KMS-11 (cell line): ENCODE data around the gene LHFPL2.

Experiments
- H2AFZ ChIP-seq: fragments of 200-600 bp; sonication (generic); 2 replicates; pipeline ENCODE4 v1.6.1; 2016; ENCODE audit warnings: antibody characterized with exemption, mixed run types, low read depth
- H3K27ac ChIP-seq: fragments of 200-600 bp; sonication (generic); 2 replicates; pipeline ENCODE4 v1.6.1; 2016; ENCODE audit warnings: mild to moderate bottlenecking, mixed run types
- H3K27me3 ChIP-seq: fragments of 200-600 bp; sonication (generic); 2 replicates; pipeline ENCODE4 v1.6.1; 2017; ENCODE audit warnings: mild to moderate bottlenecking, low read depth, mixed run types, moderate library complexity; ENCODE audit not compliant: insufficient read depth
- H3K36me3 ChIP-seq: fragments of 200-600 bp; sonication (generic); 2 replicates; pipeline ENCODE4 v1.6.1; 2017; ENCODE audit warnings: mild to moderate bottlenecking, mixed run types; ENCODE audit not compliant: insufficient read depth
- H3K4me1 ChIP-seq: fragments of 200-600 bp; sonication (generic); 2 replicates; pipeline ENCODE4 v1.6.1; 2016; ENCODE audit warnings: mild to moderate bottlenecking, low read depth, mixed run types; ENCODE audit not compliant: poor library complexity, severe bottlenecking
- H3K4me2 ChIP-seq: fragments of 200-600 bp; sonication (generic); 2 replicates; pipeline ENCODE4 v1.7.0; 2016; ENCODE audit warnings: mild to moderate bottlenecking, mixed run types
- H3K4me3 ChIP-seq: fragments of 200-600 bp; sonication (generic); IDR thresholded peaks from 2 replicates; pipeline ENCODE4 v1.6.1; 2017; ENCODE audit warnings: low read depth, low read length, mixed read lengths; ENCODE audit not compliant: insufficient read depth
- H3K79me2 ChIP-seq: fragments of 200-600 bp; sonication (generic); 2 replicates; pipeline ENCODE4 v1.6.1; 2016; ENCODE audit warnings: low read depth, mixed run types; ENCODE audit not compliant: insufficient read depth
- H3K9ac ChIP-seq: fragments of 200-600 bp; sonication (generic); 2 replicates; pipeline ENCODE4 v1.6.1; 2016; ENCODE audit warnings: mild to moderate bottlenecking, mixed run types
- H4K20me1 ChIP-seq: fragments of 200-600 bp; sonication (generic); 2 replicates; pipeline ENCODE4 v1.6.1; 2016; ENCODE audit warnings: mild to moderate bottlenecking, mixed run types; ENCODE audit not compliant: insufficient read depth
- TF ChIP-seq, protein P1 (sequence below): fragments of 200-600 bp; sonication (generic); conservative IDR thresholded peaks from 2 replicates; pipeline ENCODE4 v1.6.1; 2017; ENCODE audit warnings: low read depth, mild to moderate bottlenecking, antibody characterized with exemption, low read length, moderate library complexity, mixed read lengths

Gene LHFPL2

DNA sequence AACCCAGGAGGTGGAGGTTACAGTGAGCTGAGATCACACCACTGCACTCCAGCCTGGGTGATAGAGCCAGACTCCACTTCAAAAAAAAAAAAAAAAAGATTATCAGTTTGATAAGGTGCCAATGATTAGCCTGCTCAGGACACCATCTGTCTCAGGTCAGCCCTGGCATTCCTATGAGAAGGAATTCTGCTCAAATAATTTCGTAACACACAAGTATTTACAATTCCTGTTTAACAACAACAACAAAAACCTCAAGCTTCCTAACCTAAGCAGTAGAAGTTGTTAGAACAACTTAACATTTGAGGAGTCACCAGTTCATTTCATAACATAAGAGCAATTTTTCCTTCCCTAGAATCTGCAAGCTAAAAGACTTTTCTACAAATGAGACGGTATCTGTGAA lies 85.0 kb downstream of the LHFPL2 start:
- Histone ChIP-seq H4K20me1 (no peaks in the 10 kb centered on the region), H3K4me2 (no peak overlapping the region), H2AFZ (no peak overlapping the region), H3K79me2 (no peaks in the 10 kb centered on the region; the same call in 1 of the 2 replicates), H3K4me1 (peaks cover 30% of the 10 kb centered on the region), H3K4me3 (no peak overlapping the region), H3K27ac (no peak overlapping the region), H3K27me3 (no peaks in the 10 kb centered on the region), H3K36me3 (no peaks in the 10 kb centered on the region), H3K9ac (no peak overlapping the region)
- TF ChIP-seq, protein P1, sequence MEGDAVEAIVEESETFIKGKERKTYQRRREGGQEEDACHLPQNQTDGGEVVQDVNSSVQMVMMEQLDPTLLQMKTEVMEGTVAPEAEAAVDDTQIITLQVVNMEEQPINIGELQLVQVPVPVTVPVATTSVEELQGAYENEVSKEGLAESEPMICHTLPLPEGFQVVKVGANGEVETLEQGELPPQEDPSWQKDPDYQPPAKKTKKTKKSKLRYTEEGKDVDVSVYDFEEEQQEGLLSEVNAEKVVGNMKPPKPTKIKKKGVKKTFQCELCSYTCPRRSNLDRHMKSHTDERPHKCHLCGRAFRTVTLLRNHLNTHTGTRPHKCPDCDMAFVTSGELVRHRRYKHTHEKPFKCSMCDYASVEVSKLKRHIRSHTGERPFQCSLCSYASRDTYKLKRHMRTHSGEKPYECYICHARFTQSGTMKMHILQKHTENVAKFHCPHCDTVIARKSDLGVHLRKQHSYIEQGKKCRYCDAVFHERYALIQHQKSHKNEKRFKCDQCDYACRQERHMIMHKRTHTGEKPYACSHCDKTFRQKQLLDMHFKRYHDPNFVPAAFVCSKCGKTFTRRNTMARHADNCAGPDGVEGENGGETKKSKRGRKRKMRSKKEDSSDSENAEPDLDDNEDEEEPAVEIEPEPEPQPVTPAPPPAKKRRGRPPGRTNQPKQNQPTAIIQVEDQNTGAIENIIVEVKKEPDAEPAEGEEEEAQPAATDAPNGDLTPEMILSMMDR, result no peak

DNA sequence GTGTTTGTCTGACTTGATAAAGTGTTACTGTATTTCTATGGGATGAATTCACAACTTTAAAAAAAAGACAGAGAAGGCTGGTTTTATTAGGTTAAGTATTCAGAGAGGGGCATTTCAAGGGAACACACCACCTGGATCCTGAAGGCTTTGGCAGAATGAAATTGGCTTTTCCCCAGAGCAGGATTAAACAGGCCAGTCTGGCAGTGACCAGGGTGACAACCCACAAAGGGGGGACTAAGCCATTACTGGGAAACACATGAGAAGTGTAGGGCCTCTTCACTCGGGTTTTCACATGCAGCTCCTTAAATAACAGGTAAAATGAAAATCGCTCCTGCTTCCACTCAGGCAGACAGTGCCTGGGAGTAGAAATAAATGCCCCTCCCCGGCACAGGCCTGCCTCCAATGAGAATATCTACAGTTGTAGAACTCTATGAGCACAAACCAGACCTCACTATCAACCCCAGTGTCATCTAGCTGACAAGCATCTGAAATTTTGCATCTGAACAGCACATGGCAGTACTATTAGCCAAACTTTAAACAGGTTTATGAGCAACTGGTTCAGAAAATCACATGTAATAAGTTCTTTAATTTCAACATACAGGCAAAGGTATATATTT lies 85.8 kb downstream of the LHFPL2 start:
- H2AFZ ChIP-seq, result no peak overlapping the region
- no peak overlapping the region for H3K9ac ChIP-seq
- no peak overlapping the region for H3K4me2 ChIP-seq
- H3K36me3 ChIP-seq, result no peaks in the 10 kb centered on the region
- no peak overlapping the region for H3K4me3 ChIP-seq
- H3K4me1 ChIP-seq, result peaks cover 22% of the 10 kb centered on the region
- TF ChIP-seq, protein P1, result no peak
- no peak overlapping the region for H3K27ac ChIP-seq
- H4K20me1 ChIP-seq, result no peaks in the 10 kb centered on the region
- H3K27me3 ChIP-seq, result no peaks in the 10 kb centered on the region
- H3K79me2 ChIP-seq, result no peaks in the 10 kb centered on the region; the same call in 1 of the 2 replicates

DNA sequence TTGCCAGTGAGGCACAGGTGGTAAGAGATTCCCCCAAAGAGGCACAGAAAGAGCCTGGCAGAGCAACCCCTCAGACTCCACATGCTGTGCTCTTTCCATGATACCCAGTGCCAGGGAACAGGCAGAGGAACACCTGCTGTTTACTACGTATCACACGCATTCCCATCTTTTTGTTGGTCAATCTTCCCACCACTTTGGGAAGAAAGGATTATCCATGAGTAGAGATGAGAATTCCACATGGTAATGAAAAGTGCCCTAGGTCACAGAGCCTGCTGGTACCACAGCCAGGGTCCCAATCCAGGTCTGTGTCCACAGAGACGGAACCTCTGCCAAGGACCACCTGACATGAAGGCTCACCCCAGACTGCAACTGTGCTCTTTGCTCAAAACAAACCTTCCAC lies 86.6 kb downstream of the LHFPL2 start:
- Histone ChIP-seq H2AFZ (no peak overlapping the region), H3K4me1 (peaks cover 14% of the 10 kb centered on the region), H3K36me3 (no peaks in the 10 kb centered on the region), H3K4me3 (no peak overlapping the region), H3K9ac (no peak overlapping the region), H3K79me2 (no peaks in the 10 kb centered on the region), H3K27ac (no peak overlapping the region), H3K4me2 (no peak overlapping the region), H4K20me1 (no peaks in the 10 kb centered on the region), H3K27me3 (no peaks in the 10 kb centered on the region)
- TF ChIP-seq, protein P1, result no peak

DNA sequence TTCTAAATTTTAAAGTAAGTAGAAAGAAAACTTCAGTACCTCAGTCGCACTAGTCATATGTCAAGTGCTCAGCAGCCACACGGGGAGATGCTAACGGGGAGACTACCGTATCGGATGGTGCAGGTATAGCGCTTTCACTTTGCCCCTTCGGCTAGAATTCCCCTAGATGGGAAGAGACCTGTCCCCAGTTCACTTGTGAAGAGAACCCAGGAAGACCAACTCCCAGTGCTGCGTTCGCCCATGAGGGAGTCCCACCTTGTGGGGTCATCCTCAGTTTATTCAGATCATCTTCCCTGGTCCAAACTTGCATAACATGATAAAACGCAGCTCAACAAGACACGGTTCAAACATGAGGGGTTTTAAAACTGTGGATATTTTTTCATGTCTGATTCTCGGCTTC lies 87.3 kb downstream of the LHFPL2 start:
- H3K4me1 ChIP-seq, result peaks cover 6% of the 10 kb centered on the region
- TF ChIP-seq, protein P1, result no peak
- H3K9ac ChIP-seq, result no peak overlapping the region
- H3K4me2 ChIP-seq, result no peak overlapping the region
- no peak overlapping the region for H2AFZ ChIP-seq
- no peaks in the 10 kb centered on the region for H3K36me3 ChIP-seq
- H3K4me3 ChIP-seq, result no peak overlapping the region
- H3K79me2 ChIP-seq, result no peaks in the 10 kb centered on the region
- H3K27me3 ChIP-seq, result no peaks in the 10 kb centered on the region
- no peak overlapping the region for H3K27ac ChIP-seq
- no peaks in the 10 kb centered on the region for H4K20me1 ChIP-seq
